HG02973 (cell line): Measurements from ENCODE around the gene BTBD10.
A peak's percentile ranks its signal among the peaks of the same experiment; 100 is the strongest.

ENCODE experiments used
- ATAC-seq: cut with Tn5 transposase; IDR thresholded peaks from one replicate; pipeline ENCODE4 v1.9.1; 2021; ENCODE audit warnings: moderate library complexity; ENCODE audit not compliant: unreplicated experiment

The BTBD10 gene

DNA sequence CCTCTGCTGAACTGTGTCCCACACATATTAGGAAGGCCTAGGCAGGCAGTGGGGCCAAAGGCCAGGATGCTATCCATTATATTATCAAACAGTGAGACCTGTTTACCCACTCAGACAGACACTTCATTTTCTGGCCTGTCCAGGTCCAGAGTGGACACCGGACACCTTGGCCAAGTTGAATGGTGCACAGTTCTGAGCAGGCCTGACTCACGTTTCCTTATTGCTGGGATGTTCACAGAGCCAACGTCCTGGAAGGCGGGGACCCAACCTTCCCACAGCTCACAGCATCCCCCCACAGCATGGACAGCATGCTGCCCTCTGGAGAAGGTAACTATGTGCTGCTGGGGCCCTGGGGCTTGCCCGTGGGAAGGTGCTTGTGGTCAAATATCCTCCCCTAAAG lies 86.6 kb downstream of the BTBD10 start:
- ATAC-seq: no peak

DNA sequence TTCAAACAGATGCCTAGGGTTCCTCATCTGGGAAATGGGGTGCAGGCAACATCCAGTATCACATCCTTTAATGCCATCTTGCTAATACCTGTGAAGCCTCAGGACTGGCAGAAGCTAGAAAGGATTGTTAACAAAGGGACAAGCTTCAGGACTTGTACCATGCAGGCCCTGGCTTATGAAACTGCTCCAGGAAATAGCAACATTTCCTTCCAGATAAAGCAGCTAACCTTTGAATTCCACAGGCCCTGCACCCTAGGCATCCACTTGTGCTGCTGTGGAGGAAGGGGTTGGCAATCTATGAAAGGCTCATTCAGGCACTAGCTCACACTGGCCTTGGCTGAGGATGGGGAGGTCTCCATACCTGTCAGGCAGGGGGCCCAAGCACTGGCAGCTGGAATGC lies 87.2 kb downstream of the BTBD10 start:
- no peak for ATAC-seq

DNA sequence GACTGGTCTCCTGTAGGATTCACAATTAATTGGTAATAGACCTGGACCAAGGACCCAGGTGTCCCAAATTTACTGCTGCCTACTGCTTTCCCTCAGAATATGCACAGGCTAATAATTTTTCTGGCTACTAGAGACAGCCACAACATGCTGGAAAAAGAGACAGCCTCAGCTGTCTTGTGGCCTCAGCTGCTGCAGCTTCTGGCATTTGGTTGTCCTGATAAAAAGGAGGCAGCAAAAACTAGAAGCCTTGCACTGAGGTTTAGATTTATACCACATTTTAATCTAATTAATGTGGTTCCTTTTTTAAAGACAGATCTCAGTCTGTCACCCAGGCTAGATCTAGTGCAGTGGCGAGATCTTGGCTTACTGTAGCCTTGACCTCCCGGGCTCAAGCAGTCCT lies 89.8 kb downstream of the BTBD10 start:
- no peak for ATAC-seq

DNA sequence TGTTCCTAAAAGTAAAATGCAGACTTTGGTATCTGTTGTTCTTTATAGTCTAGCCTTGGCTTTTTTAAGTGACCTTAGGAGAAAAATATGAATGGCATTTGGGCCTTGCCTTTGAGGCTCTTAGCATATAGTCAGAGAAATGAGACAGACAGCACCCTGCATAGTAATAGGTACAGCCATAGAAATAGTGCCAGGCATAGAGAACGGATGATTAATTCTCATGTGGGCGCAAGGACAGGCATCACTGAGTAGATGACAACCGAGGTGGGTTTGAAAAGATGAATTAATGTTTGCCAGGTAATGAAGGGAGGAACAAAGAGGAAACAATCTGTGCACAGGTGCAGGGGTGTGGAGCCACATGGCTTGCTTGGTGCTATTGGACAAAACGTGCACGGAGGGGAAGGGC lies 95.0 kb downstream of the BTBD10 start:
- no peak for ATAC-seq

DNA sequence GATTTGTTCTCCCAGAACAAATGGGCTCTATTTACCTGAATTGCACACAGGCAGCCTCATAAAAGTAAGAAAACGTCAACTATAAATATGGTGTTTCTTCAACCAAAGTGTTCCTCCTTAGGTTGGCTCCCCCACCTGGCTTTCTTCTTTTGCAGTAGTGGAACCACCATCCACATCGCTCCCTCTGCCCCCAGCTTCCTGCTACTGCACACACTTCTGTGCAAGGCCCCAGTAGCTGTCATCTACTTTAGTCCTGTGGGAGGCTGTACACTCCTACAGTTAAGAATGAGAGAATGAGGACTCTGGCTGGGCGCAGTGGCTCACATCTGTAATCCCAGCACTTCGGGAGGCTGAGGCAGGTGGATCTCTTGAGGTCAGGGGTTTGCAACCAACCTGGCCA lies 95.9 kb downstream of the BTBD10 start:
- no peak for ATAC-seq

DNA sequence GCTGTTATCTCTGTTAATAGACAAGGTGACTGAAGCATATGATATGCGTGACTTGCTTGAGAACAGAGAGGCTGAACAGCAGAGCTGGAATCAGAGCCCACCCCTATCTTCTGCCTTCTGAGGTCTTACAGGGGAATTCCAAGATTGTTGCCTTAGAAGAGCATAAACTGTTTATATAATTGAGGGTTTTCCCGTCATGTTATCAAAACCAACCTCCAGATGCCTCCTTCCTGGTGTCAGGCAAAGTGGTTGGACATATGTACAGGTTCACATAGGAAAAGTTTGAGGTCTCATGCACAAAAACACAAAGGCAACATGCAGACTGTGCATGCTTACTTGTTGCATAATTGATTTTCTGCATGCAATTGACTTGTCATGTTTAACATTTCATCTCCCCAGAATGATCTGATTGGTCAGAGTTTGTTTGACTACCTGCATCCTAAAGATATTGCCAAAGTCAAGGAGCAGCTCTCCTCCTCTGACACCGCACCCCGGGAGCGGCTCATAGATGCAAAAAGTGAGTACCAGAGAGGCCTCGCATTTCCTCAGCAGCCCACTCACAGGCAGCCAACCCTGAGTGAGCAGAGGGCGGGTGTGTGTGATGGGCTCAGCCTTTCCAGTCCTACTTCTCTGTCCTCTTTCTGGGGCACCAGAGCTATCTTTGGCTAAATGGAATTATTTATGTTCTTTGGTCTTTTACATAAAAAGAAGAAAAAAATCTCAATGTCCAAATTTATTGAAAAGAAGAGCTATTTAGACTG lies 96.6 kb downstream of the BTBD10 start:
- ATAC-seq: no peak

DNA sequence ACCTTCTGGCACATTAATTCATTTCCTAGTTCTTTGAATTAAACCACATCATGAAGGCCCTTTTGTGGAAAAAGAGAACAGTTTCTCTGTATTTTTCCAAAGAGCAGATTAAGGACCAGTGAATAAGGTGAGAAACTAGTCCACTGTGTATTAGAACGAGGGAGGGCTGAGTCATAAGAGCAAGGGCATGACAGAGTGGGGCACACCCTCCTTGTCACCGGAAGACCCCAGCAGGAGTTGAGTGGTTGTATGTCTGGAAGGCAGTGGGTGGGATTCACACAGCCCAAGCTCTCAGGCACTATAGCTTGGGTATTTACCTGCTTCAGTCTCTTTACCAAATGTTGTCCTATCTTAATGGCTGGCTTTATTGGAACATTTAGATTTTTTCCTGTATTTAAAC lies 98.6 kb downstream of the BTBD10 start:
- no peak for ATAC-seq

DNA sequence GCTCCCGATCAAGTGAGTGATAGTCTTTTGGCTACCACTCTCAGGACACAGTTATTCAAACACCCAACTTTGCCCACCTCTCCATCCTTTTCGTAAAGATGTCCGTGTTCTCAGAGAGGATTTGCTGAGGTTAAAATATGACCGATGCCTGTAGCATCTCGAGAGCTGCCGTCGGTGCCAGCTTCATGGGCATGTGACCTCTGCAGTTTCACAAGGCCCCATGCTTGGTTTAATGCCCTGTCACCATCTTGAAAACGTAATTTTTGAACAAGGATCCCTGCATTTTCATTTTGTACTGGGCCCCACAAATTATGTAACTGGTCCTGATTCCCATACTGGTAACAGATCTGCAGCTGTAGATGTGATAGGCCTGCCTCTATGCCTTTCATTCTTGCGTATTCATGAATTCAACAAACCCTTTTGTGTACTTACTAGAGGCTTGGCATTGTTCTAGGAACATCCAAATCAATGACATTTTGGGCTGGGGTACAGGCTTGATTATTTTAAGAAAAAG lies 100.4 kb downstream of the BTBD10 start:
- ATAC-seq: no peak

DNA sequence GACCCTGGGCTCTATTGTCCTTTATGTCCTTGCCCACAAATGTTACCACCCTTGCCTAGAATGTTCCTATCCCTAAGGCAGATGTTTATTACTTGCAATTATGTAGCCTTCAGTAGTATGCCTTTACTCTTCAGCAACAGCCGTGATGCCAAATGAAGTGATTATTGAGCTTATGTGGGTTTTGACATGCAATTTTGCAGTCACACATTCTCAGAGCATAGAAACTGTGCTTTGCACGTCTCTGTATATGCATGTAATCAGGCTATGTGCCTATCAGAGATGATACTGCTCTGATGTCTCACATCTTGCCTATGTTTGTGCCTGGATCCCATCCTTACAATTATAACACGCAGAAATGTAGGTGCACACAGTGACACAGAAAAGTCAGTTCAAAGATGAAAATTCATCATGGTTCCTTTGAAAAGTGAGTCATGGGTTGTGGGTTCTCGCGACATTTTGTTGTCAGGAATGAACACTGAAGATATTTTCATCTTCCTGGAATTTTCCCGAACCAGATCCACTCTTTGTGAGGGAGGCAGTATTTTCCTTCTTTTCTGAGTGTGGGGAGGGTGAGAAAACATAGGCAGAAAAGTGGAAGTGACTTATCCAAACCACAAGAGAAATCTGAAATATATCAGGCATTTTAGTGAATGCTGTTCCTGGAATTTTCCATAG lies 104.3 kb downstream of the BTBD10 start:
- ATAC-seq: no peak

DNA sequence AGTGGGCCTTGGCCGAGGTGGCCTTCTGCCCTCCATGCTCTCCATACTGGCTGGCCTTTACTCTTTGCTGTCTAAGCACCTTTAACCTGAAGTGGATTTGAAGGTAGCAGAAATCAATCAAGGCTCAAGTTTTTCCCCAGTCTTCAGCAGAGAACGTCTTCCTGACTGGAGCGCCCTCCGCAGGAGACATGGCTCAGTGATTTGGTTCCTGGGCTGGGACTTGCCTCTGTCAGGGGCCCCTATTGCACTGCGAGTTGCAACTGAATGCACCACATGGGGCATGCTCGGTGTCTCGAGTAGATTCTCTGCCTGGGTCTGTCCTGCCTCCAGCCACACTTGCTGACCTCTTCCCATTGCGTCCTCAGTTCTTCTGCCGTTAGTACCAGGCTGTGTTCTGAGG lies 105.8 kb downstream of the BTBD10 start:
- no peak for ATAC-seq

DNA sequence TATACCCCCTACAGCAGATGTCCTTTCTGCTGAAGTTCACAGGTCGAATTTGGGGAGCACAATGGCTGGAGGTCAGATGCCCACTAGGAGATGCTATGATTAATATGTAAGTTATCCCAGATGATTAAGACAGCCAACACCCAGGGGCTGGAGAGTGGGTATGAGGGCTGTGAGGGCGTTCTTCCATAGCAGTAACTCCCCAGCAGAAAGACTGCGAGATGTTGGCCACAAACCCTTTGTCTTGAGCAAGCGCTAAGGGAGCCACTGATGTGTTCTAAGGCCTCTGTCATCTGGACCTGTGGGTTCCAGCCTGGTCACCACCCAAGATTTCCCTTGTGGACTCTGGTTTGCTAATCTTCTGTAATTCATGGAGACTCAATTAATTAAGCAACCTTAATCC lies 107.8 kb downstream of the BTBD10 start:
- ATAC-seq: no peak

DNA sequence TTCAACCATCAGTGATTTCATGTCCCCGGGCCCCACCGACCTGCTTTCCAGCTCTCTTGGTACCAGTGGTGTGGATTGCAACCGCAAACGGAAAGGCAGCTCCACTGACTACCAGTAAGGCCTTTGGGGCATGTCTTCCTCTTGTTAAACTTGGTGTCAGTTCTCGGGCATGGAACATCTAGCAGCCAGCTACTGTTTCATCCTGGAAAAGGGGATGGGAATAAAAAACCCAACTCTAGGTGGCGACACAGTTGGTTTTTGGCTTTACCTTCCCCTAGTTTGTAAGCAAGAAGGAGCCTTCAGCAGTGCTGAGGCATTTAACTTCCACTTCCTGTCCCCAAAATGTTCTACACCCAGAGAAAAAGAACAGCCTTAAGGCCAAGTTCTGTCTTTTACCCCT lies 108.7 kb downstream of the BTBD10 start:
- no peak for ATAC-seq

DNA sequence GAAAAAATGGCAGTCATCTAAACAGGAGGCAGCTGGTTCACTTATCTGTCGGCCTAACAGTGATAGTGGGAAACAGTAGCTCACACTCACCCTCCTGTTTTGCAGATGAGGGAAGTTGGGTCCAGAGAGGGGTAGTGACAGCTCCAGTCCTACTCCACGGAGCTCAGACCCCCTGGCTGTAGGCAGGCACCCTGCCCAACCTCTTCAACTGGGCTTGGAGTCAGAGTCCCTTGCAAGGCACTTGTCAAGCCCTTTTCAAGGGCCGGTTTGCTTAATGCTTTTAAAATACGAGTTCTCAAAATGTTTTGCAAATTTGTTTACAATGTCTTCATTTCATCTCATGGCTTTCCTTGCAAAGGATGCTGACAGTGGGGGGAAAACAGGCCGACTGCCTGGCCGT lies 110.3 kb downstream of the BTBD10 start:
- no peak for ATAC-seq

DNA sequence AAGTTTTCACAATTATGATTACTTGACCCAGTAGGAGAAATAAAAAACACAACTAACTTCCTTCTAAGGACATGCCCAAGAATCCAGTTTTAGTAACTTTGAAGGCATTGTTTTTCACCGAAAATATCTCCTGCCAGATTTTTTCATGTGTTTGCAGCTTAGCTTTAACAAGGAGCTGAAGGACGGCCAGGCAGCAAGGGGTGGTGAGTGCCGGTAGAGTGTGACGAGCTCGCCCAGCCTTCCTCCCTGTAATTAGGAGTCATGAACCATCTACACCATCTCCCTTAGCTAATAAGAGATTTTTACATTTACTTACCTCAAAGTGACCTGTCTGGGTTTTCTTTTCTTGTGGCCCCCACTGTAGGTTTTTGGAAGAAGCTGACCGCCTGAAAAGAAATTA lies 113.4 kb downstream of the BTBD10 start:
- ATAC-seq: no peak

DNA sequence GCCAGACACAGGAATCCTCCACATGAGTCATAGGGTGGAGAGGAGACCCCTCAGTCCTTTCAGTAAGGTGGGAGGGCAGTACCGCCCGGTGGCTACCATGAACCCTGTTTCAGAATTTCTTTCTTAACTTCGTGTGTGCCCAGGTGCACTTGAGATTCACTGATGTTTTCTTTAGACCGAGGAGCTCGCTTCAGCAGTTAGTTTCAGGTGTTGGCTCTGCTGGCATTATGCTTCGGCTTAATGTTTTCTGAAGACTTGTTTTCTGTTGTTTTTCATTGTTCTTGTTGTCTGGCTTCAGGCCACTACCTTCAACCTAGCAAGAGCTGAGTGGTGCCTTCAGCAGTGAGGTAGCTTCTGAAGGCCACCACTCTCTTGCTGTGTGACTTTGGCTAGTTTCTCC lies 114.0 kb downstream of the BTBD10 start:
- ATAC-seq: no peak

DNA sequence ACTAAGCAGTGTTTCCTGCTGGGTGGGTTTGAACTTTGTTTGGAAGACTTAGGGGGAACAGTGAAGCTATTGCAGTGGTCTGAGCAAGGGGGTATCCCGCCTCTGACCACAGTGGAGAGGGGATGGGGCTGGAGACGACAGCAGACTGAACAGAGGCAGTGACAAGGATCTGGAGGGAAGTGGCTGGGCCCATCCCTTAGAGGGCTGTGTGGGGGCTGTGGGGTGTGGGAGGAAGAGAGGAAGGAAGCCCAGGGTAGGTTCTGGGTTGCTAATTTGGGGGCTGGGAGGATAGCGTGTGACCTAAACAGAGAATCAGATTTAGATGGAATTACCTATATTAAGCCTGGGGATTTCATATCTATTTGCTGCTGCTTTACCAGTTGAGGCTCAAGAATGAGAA lies 114.7 kb downstream of the BTBD10 start:
- ATAC-seq: no peak

DNA sequence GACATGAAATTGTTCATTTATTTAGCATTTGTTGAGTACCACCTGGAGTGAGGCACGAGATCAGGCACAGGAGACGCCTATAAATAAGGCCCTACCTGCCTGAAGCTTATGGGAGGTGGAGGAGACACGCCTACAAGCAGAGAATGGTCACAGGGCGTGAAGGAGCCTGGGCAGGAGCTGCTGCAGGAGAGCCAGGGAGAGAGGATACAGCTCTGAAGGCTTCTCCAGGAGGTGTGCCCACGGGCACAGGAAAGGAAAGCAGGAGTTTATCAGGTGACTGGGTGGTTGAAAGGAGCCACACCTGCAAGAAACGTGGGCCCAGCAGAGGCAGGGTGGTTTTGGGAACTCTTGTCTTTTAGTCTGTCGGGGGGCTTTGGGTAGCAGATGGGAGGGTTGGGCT lies 115.1 kb downstream of the BTBD10 start:
- no peak for ATAC-seq

DNA sequence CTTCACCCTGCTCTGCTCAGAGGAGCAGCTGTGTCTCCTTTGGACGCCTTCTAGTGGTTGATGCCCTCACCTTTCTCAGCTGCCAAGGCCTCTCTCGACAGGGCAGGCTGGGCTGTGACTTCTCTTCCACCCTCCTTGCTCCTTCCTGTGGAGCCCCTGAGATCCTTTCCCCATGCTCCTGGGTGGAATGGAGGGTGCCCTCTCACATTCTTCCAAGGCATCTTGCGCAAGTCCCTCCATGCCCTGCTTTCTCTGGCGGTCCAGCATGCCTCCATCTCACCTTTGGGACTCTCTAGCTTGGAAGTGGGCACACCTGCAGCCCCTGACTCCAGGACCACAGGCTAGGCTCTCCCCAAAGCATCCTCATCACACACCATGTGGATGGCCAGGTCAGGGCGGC lies 116.6 kb downstream of the BTBD10 start:
- no peak for ATAC-seq

DNA sequence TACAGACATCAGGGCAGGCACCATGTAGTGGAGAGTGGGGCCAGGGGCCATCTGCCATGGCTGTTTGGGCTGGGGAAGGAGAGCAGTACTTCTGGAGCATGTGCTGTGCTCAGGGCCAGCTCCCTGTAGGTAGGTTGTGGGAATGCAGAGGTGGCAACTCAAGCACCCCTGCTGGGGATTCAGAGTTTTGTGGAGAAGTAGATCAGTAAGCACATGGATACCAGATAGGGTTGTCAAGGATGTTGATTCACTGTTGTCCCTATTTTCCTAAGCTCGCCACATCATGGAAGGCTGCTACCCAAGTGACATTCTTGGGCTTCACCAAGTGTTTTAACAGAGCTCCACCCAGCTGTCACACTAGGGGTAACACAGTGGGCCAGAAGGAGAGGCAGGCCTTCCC lies 118.2 kb downstream of the BTBD10 start:
- ATAC-seq: no peak

DNA sequence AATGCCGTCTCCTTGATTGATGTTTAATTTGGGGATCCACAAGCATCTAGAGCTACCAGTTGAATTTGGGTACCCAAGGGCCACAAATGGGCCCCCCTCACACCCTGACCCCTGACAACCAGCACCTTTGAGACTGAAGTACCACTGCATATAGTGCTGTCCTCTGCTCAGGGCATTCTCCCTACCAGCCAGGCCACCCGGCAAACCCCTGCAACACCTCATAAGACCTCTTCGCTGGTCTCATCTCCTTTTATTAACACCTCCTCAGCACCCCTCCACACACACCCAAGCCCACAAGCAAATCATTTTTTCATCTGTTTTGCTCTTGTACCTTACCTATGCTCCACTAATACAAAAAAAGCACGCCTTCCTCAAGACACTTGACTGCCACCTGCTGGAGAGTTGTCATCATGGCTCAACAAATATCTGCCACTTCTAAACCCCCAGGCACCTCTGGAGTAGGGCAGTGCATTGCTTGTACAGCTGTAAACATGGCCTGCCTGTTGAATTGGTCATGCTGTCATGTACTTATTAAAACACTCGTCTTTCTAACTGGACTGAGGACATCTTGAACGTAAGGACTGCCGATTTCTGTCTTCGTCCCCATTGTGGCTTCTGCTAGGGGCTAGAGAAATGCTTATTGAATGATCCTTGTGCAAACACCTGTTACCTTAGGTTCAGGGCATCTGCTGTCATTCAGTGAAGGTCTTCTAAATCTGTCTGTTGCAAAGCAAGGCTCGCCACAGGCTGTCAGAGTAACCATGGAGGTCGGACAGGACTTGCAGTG lies 118.9 kb downstream of the BTBD10 start:
- ATAC-seq: peak; percentile 52

DNA sequence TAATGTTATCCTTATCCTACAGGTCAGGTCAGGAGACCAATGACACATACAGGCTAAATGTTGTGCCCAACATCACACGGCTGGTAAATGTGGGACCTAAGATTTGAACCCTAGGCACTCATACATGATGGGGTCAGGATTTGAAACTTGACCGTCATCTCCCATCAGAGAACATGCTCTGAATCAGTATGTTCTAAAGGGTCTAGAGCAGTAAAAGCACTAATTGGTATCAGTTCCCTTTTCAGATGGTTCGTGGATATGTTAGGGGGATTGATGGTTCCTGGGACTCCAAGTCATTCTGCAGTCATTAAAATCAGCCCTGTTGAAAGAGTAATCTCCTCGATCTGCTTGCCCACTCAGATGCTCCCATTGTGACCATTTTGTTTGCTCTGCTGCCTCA lies 120.0 kb downstream of the BTBD10 start:
- ATAC-seq: no peak

DNA sequence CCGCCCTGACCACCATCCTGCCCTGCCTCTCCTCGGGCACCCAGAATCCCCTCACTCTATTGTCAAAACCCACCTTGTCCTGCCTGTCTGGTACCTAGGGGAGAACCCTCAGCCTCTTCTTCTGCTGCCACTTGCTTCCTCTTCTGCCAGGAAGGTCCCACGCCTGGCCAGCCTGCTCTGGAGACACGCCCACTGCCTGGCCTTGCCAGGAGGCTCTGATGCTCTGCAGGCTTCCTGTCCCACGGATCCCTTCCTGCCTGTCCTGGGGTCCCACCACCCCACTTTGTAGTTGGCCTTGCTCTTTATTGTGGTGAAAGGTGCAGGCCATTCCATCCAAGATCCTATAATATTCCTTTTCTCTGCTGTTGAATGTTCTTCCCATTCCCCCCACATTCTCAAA lies 122.0 kb downstream of the BTBD10 start:
- ATAC-seq: no peak
